GM12892 (cell line): Measurements from ENCODE around the gene SUPT5H.

Experiments used
- DNase-seq: peaks from one replicate; pipeline ENCODE4 v3.0.0; 2011; ENCODE audit not compliant: insufficient read length
- FAIRE-seq: peaks from 2 replicates; lab custom pipeline; 2011; peaks lifted over from hg19 to GRCh38; lab: Jason Lieb, UNC
- POLR2A ChIP-seq: IDR thresholded peaks from 2 replicates; pipeline ENCODE4 v1.6.1; 2011; ENCODE audit warnings: low read depth, low read length, control low read depth
- POLR2AphosphoS5 ChIP-seq: IDR thresholded peaks from 2 replicates; pipeline ENCODE4 v1.6.1; 2011; ENCODE audit warnings: low read depth, low read length, control low read depth
- TAF1 ChIP-seq: IDR thresholded peaks from 2 replicates; pipeline ENCODE4 v1.6.1; 2011; ENCODE audit warnings: low read depth, mild to moderate bottlenecking, control low read depth, low read length, borderline replicate concordance

SUPT5H gene

DNA sequence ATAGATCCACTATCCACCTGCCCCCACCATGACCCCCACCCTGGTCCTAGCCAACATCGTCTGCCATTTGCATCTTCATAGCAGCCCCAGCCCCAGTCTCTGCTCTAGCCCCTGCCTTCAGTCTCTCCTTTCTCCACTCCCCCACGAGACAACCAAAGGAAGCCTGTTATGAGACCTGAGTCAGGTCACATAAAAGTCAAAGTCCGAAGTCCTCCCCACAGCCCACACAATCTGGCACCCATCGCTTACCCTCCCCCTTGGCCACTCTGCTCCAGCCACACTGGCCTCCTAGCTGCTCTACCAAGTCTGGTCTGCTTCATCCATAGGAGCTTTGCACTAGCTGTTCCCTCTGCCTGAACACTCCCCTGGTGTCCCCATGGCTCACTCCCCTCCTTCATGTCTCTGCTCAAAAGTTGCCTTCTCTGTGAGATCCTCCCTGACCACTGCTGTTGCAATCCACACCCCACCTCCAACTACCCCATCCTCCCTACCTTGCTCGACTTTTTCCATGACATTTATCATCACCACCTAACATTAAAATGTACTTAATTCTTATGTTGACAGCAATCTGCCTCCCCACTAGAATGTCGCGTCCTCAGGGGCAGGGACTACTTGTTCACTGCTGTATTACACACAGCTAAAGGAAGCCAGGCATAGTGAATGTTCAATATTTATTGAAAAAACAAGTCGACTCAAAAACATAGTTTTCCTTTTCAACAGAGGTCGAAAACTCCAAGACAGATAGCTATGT, 34.1 kb upstream of the SUPT5H start:
- TF ChIP-seq TAF1 (no peak), POLR2A (peak; percentile 73; the same call in 1 of the 2 replicates)
- DNase-seq, result no peak
- FAIRE-seq, result peak; percentile 85

DNA sequence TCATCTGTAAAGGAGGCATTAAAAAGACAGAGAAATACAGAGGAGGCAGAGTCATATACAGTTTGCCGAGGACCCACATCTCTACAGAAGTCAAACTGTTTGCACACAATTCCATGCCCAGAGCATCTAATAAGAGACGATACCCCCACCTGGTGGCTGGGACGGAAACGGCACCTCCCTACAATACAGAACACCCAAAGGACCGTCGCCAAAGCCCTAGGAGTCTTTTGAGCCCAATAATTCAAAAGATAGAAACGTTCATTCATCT, 33.6 kb upstream of the SUPT5H start:
- no peak for DNase-seq
- TF ChIP-seq POLR2AphosphoS5 (no peak), POLR2A (no peak), TAF1 (no peak)
- peak; percentile 91 for FAIRE-seq

- DNase-seq (peak; percentile 95), FAIRE-seq (peak; percentile 53)
- TF ChIP-seq POLR2AphosphoS5 (peak; percentile 80), TAF1 (no peak), POLR2A (peak; percentile 85)
These were observed 33.1 kb upstream of the SUPT5H start, which contains the start of gene PLEKHG2 for GRCh38 chr19:39412100-39412866. TSS of gene PLEKHG2 (plus strand) at chr19:39412669. CDS start at chr19:39414087, 1,418 bp downstream.

DNA sequence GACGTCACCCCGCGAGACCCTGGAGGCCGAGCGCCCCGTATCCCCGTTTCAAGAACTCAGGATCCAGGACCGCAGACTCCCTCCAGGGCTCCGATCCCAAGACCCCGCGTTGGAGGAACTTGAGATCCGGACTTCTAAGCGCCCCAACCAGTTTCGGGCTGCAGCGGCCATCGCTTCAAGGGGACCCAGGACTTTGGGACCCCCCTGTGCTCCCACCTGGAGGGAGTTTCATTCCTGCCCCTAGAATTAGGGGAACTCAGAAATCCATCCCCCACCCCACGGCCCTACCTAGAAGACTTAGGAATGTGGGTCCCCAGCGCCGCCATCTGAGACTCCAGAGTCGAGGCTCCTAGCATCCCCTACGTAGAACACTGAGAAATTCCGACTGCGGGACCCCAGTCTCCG, 32.5 kb upstream of the SUPT5H start:
- FAIRE-seq (no peak), DNase-seq (no peak)
- no peak for TF ChIP-seq POLR2AphosphoS5
- no peak for TF ChIP-seq TAF1
- no peak for TF ChIP-seq POLR2A

GRCh38 chr19:39413272-39413910, 32.0 kb upstream of the SUPT5H start:
- DNase-seq, result no peak
- peak; percentile 65 for FAIRE-seq
- no peak for TF ChIP-seq TAF1
- peak; percentile 38; the same call in 1 of the 2 replicates for TF ChIP-seq POLR2A
- no peak for TF ChIP-seq POLR2AphosphoS5

- FAIRE-seq, result no peak
- TF ChIP-seq TAF1 (no peak), POLR2A (no peak), POLR2AphosphoS5 (no peak)
- no peak for DNase-seq
These were observed 31.3 kb upstream of the SUPT5H start for GRCh38 chr19:39413911-39414608.

DNA sequence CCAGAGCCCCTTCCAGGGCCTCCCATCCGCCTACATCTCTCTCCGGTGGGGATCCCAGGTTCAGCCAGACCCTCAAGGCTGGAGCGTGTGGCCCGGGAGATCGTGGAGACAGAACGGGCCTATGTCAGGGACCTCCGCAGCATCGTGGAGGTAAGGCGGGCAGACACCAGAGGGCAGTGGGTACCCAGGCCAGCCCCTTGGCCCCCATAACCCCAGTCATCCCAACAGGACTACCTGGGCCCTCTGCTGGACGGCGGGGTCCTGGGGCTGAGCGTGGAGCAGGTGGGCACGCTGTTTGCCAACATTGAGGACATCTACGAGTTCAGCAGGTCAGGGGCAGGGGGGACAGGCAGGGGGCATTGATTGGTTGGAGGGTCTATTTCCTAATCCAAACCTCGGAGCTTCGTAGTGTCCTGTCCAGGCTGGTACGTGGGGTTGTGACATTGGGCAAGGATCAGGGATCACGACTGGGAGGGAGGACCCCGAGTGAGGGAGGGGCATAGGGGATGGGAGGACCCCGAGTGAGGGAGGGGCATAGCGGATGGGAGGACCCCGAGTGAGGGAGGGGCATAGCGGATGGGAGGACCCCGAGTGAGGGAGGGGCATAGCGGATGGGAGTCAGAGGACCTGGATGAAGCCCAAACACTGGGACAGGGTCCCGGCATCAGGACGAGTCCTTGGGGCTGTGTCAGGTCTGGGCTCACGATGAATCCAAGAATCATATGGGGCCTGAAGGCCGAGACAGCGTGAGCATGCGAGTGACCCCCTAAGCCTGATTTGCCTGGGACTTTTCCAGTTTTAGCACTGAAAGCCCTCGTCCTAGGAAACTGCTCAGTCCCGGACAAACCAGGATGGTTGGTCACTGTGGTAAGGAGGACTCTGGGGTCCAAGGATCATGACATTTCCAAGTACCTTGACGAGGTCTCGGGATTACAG, 30.0 kb upstream of the SUPT5H start:
- TF ChIP-seq POLR2AphosphoS5, result no peak
- no peak; the same call in 1 of the 2 replicates for TF ChIP-seq POLR2A
- TF ChIP-seq TAF1, result no peak
- no peak for FAIRE-seq

GRCh38 chr19:39416152-39417120, 28.9 kb upstream of the SUPT5H start:
- FAIRE-seq (no peak), DNase-seq (no peak)
- TF ChIP-seq POLR2AphosphoS5 (no peak), POLR2A (no peak), TAF1 (no peak)

More for the DNA sequence above, 30.0 kb upstream of the SUPT5H start:
- no peak for DNase-seq

- DNase-seq (no peak), FAIRE-seq (no peak)
- no peak for TF ChIP-seq POLR2AphosphoS5
- TF ChIP-seq TAF1, result no peak
- no peak for TF ChIP-seq POLR2A
These were observed 27.8 kb upstream of the SUPT5H start for GRCh38 chr19:39417463-39418181.
